ENCODE measurements around the gene IL17B.

DNA sequence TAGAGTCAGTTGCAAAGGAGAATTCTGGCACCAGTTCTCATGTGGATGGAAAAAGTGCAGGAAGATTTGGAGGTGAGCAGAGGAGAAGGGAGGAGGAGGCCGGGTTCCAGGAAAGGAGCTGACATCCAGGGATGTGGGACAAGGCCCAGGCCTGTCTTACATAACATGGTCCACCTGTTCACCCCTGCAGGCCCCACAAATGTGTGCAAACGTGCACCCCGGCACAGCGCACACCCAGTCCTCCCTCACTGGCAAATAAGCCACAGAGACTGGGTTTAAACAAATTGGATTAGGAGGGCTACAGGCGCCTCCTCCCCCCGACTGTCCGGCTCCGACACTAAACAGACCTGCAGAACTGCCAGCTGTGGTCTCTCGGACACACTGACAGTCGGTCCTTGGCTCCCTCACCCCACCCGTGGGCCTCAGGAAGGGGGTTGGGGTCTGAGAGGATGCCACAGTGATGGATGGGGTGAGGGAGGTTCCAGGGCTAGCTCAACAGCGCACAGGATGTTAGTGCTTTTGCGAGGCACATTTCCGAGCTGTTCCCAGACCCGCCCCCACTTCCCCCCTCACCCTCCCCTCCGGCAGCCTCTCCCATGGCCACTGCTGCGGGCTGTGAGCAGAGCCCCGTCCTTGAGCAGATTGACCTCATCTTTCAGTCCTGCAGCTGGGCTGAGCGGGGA is 43.4 kb upstream of the IL17B start:
- no peak for TF ChIP-seq CTCF (conservative IDR thresholded peaks at IDR 0.05; ENCODE audit: low read depth in 2 of 2)
- no peak for TF ChIP-seq POLR2AphosphoS5 (IDR thresholded peaks at IDR 0.05; ENCODE audit: low read depth)
- no peak for TF ChIP-seq NANOG (IDR thresholded peaks at IDR 0.05; ENCODE audit: borderline replicate concordance)
- TF ChIP-seq REST (IDR thresholded peaks at IDR 0.05; ENCODE audit: unreplicated experiment) = no peak
- TF ChIP-seq EZH2 (IDR thresholded peaks at IDR 0.05; ENCODE audit: low read depth, unreplicated experiment) = no peak

All from GM23338 (cell line).